H1 (cell line): ENCODE results near the gene PRKAG3. TPM values are rescaled to one million over a fixed set of nuclear protein-coding genes. Genes with fewer than 3 reads are reported as not detected.
A peak's percentile ranks its signal among the peaks of the same experiment; 100 is the strongest.

Experiments used
- CTCF ChIA-PET: fragments of 300-600 bp; sonication (Branson Sonifier 250); formaldehyde crosslinking; loops from one replicate; lab custom pipeline; 2021; ENCODE audit not compliant: partially characterized antibody; lab: Charles Lee
- POLR2A ChIA-PET: fragments of 300-600 bp; sonication (Branson Sonifier 250); formaldehyde crosslinking; loops from one replicate; lab custom pipeline; 2021; ENCODE audit warnings: inconsistent platforms; ENCODE audit not compliant: partially characterized antibody; lab: Charles Lee
- DNase-seq, 2 experiments: peaks; one replicate each; pipeline versions ENCODE4 v3.0.0 to v3.0.0-alpha.2; 2010 to 2022; ENCODE audit warnings: low spot score in 2 of 2, low read depth in 1 of 2, mixed read lengths in 1 of 2
- FAIRE-seq: peaks from 2 replicates; lab custom pipeline; 2011; peaks lifted over from hg19 to GRCh38; lab: Jason Lieb, UNC
- H2AFZ ChIP-seq: 2 replicates; pipeline ENCODE4 v1.8.1; 2012; ENCODE audit warnings: low read length, inconsistent platforms
- H2AK5ac ChIP-seq: 2 replicates; pipeline ENCODE4 v1.6.1; 2013; ENCODE audit warnings: low read depth, low read length
- H2BK120ac ChIP-seq: replicated peaks from 2 replicates; pipeline ENCODE3; 2013; ENCODE audit warnings: low read depth, low read length, inconsistent platforms
- H2BK12ac ChIP-seq: 2 replicates; pipeline ENCODE4 v1.6.1; 2013; ENCODE audit warnings: low read depth, low read length
- H2BK15ac ChIP-seq: 2 replicates; pipeline ENCODE4 v1.6.1; 2013; ENCODE audit warnings: low read length
- H2BK20ac ChIP-seq: 2 replicates; pipeline ENCODE4 v1.6.1; 2013; ENCODE audit warnings: low read length
- H2BK5ac ChIP-seq: 2 replicates; pipeline ENCODE4 v1.6.1; 2013; ENCODE audit warnings: low read depth, low read length
- H3K14ac ChIP-seq: 2 replicates; pipeline ENCODE4 v1.6.1; 2013; ENCODE audit warnings: inconsistent platforms; ENCODE audit not compliant: insufficient read length
- H3K18ac ChIP-seq: 2 replicates; pipeline ENCODE4 v1.6.1; 2013; ENCODE audit warnings: low read length; ENCODE audit errors: extremely low read depth
- H3K23ac ChIP-seq: 2 replicates; pipeline ENCODE4 v1.6.1; 2013; ENCODE audit warnings: inconsistent platforms; ENCODE audit not compliant: insufficient read length
- H3K23me2 ChIP-seq: 2 replicates; pipeline ENCODE4 v1.6.1; 2013; ENCODE audit warnings: low read depth, low read length
- H3K27ac ChIP-seq: 2 replicates; pipeline ENCODE4 v1.6.1; 2011; ENCODE audit warnings: low read depth, low read length, inconsistent platforms
- H3K27me3 ChIP-seq, 4 experiments: replicated peaks in 1 of 4; 1 replicate in 1 of 4; 2 replicates in 3 of 4; pipeline versions ENCODE4 v1.6.1 to v1.8.1; 2011 to 2013; ENCODE audit warnings: low read length in 3 of 4, mild to moderate bottlenecking in 3 of 4, inconsistent platforms in 2 of 4, mixed read lengths in 2 of 4, moderate library complexity in 1 of 4; ENCODE audit not compliant: control insufficient read depth in 3 of 4, insufficient read depth in 3 of 4; ENCODE audit errors: extremely low read depth in 1 of 4
- H3K36me3 ChIP-seq, 4 experiments: 2 replicates each; pipeline versions ENCODE4 v1.6.1 to v1.8.1; 2011 to 2013; ENCODE audit warnings: mild to moderate bottlenecking in 4 of 4, low read length in 3 of 4, moderate library complexity in 2 of 4, control low read depth in 1 of 4, inconsistent platforms in 1 of 4; ENCODE audit not compliant: insufficient read depth in 4 of 4, control insufficient read depth in 2 of 4
- H3K4ac ChIP-seq: replicated peaks from 2 replicates; pipeline ENCODE3; 2013; ENCODE audit warnings: low read length, low read depth, mixed read lengths, inconsistent platforms; ENCODE audit not compliant: insufficient read length
- H3K4me1 ChIP-seq, 4 experiments: replicated peaks in 1 of 4; 1 replicate in 1 of 4; 2 replicates in 3 of 4; pipeline versions ENCODE4 v1.6.1 to v1.8.1; 2011 to 2013; ENCODE audit warnings: low read length in 3 of 4, inconsistent platforms in 2 of 4, mixed read lengths in 1 of 4; ENCODE audit not compliant: insufficient read depth in 4 of 4, control insufficient read depth in 3 of 4
- H3K4me2 ChIP-seq, 2 experiments: 2 replicates each; pipeline versions ENCODE4 v1.6.1 to v1.8.1; 2011 to 2013; ENCODE audit warnings: low read depth in 2 of 2, low read length in 2 of 2, control low read depth in 1 of 2, inconsistent platforms in 1 of 2, mild to moderate bottlenecking in 1 of 2; ENCODE audit not compliant: insufficient read depth in 1 of 2
- H3K4me3 ChIP-seq, 4 experiments: fragments of 200-600, 300-600 bp in 1 of 4; sonication (generic), shearing (Covaris generic), sonication (Bioruptor Twin) in 1 of 4; 2 replicates each; pipeline versions ENCODE4 v1.5.1 to v1.8.1; 2011 to 2016; ENCODE audit warnings: low read length in 4 of 4, low read depth in 3 of 4, control low read depth in 2 of 4, inconsistent platforms in 2 of 4, mild to moderate bottlenecking in 2 of 4, mixed read lengths in 1 of 4, moderate library complexity in 1 of 4; ENCODE audit not compliant: insufficient read depth in 2 of 4; ENCODE audit errors: extremely low read depth in 1 of 4
- H3K56ac ChIP-seq: replicated peaks from 2 replicates; pipeline ENCODE3; 2013; ENCODE audit warnings: low read depth, mild to moderate bottlenecking, mixed read lengths, low read length, inconsistent platforms; ENCODE audit not compliant: insufficient read length
- H3K79me1 ChIP-seq: 2 replicates; pipeline ENCODE4 v1.6.1; 2013; ENCODE audit warnings: low read depth, low read length, control low read depth
- H3K79me2 ChIP-seq, 2 experiments: 2 replicates each; pipeline versions ENCODE4 v1.6.1 to v1.8.1; 2012 to 2013; ENCODE audit warnings: low read length in 2 of 2, mild to moderate bottlenecking in 2 of 2, inconsistent platforms in 1 of 2; ENCODE audit not compliant: insufficient read depth in 2 of 2, control insufficient read depth in 1 of 2
- H3K9ac ChIP-seq, 4 experiments: replicated peaks in 1 of 4; 1 replicate in 1 of 4; 2 replicates in 3 of 4; pipeline versions ENCODE4 v1.6.1 to v1.8.1; 2011 to 2013; ENCODE audit warnings: low read depth in 3 of 4, low read length in 3 of 4, control low read depth in 2 of 4, mild to moderate bottlenecking in 2 of 4, moderate library complexity in 2 of 4, inconsistent platforms in 1 of 4; ENCODE audit errors: extremely low read depth in 1 of 4
- H3K9me3 ChIP-seq, 2 experiments: 2 replicates each; pipeline versions ENCODE4 v1.6.1 to v1.8.1; 2012 to 2013; ENCODE audit warnings: mild to moderate bottlenecking in 2 of 2, moderate library complexity in 2 of 2, control low read depth in 1 of 2, inconsistent platforms in 1 of 2, low read depth in 1 of 2, low read length in 1 of 2, mixed read lengths in 1 of 2; ENCODE audit not compliant: insufficient read depth in 2 of 2
- H4K20me1 ChIP-seq, 2 experiments: replicated peaks in 1 of 2; 2 replicates each; pipeline versions ENCODE3 to v1.8.1; 2011 to 2013; ENCODE audit warnings: inconsistent platforms in 2 of 2, low read length in 2 of 2, mild to moderate bottlenecking in 1 of 2; ENCODE audit not compliant: insufficient read depth in 2 of 2, control insufficient read depth in 1 of 2
- H4K5ac ChIP-seq: 2 replicates; pipeline ENCODE4 v1.6.1; 2013; ENCODE audit warnings: low read length, low read depth, mixed read lengths, inconsistent platforms; ENCODE audit not compliant: insufficient read length
- H4K8ac ChIP-seq: 2 replicates; pipeline ENCODE4 v1.8.0; 2013; ENCODE audit warnings: mild to moderate bottlenecking, moderate library complexity, low read length, inconsistent platforms; ENCODE audit not compliant: insufficient read depth; ENCODE audit errors: extremely low read depth
- H4K91ac ChIP-seq: replicated peaks from 2 replicates; pipeline ENCODE3; 2013; ENCODE audit warnings: low read length, mixed read lengths, inconsistent platforms; ENCODE audit not compliant: insufficient read length
- EZH2 ChIP-seq: fragments of 200-600 bp; sonication (generic); IDR thresholded peaks from 2 replicates; pipeline ENCODE4 v1.7.1; 2012; ENCODE audit warnings: low read depth, mild to moderate bottlenecking, moderate library complexity, low read length, inconsistent platforms; ENCODE audit not compliant: severe bottlenecking
- HDAC2 ChIP-seq, 2 experiments: fragments of 300-600 bp in 1 of 2; sonication (generic) in 1 of 2; IDR thresholded peaks; 2 replicates each; pipeline ENCODE4 v1.6.1; 2011 to 2012; ENCODE audit warnings: low read depth in 2 of 2, low read length in 2 of 2, mild to moderate bottlenecking in 2 of 2, moderate library complexity in 2 of 2, borderline replicate concordance in 1 of 2, inconsistent platforms in 1 of 2
- KDM1A ChIP-seq: fragments of 200-600, 300-600 bp; sonication (generic); IDR thresholded peaks from 2 replicates; pipeline ENCODE4 v1.7.1; 2016; ENCODE audit warnings: mild to moderate bottlenecking, low read length, borderline replicate concordance
- KDM5A ChIP-seq: fragments of 200-600 bp; IDR thresholded peaks from 2 replicates; pipeline ENCODE4 v1.7.1; 2012; ENCODE audit warnings: mild to moderate bottlenecking, low read length, inconsistent platforms, mixed read lengths
- MAFK ChIP-seq: IDR thresholded peaks from 2 replicates; pipeline ENCODE4 v1.6.1; 2012; ENCODE audit warnings: low read depth, mild to moderate bottlenecking, improper control_type of control experiment, low read length
- POU5F1 ChIP-seq: IDR thresholded peaks from 2 replicates; pipeline ENCODE4 v1.6.1; 2011; ENCODE audit warnings: low read depth, mild to moderate bottlenecking, low read length, moderate library complexity
- WGBS, 2 experiments: shearing (Covaris generic) in 1 of 2; methylation state at CpG; one replicate each; pipeline versions ENCODE4 v1.1.6 to v1.1.7; 2013 to 2015; ENCODE audit warnings: low lambda C conversion rate in 2 of 2, mixed read lengths in 2 of 2, inconsistent platforms in 1 of 2, low coverage in 1 of 2, missing lambda C conversion rate in 1 of 2; ENCODE audit not compliant: insufficient replicate concordance in 2 of 2, insufficient coverage in 1 of 2, insufficient read length in 1 of 2; ENCODE audit errors: extremely low coverage in 1 of 2, missing lambda C conversion rate in 1 of 2; 5-methylcytosine and 5-hydroxymethylcytosine counted together
- polyA plus RNA-seq, 7 experiments: library from polyadenylated mRNA; depleted of rRNA in 3 of 7; stranded (reverse) in 5 of 7; unstranded in 2 of 7; fragments of >200 nt in 5 of 7; fragments of 200-250 nt in 2 of 7; gene quantifications; 1 replicate in 5 of 7; 2 replicates in 1 of 7; 4 replicates in 1 of 7; pipeline versions ENCODE4 v1.2.1 to v1.2.3, GENCODE V29; 2011 to 2013; ENCODE audit warnings: missing spikeins in 2 of 7, mixed read lengths in 2 of 7
- total RNA-seq: library from RNA; stranded (reverse); fragmentation: NEBNext Ultra II Directional; extraction: Animal tissue kit (Norgen Biotek cat#: 25700); gene quantifications from 2 replicates; pipeline ENCODE4 v1.2.1, GENCODE V29; 2021

The PRKAG3 gene
- total and polyA plus RNA-seq, 2 of the 8 experiments (the other 6 are each of a cell fraction or from before 2014, with no cell fraction given), result not detected

GRCh38 chr2:218830526-218831306 lies 887 bp downstream of the PRKAG3 start:
- H2BK20ac ChIP-seq, result no peak overlapping the region
- peak in 1 of 2 experiments; percentile 42; a peak in 1 of 4 replicates for TF ChIP-seq HDAC2 (IDR thresholded peaks at IDR 0.05; ENCODE audit: borderline replicate concordance in 1 of 2, low read depth in 2 of 2, low read length in 2 of 2)
- no peak for TF ChIP-seq KDM5A
- TF ChIP-seq MAFK, result no peak
- no peak for TF ChIP-seq POU5F1
- TF ChIP-seq KDM1A, result peak; percentile 70; the same call in 1 of the 2 replicates
- no peak for TF ChIP-seq EZH2
- TF ChIP-seq, all 59 proteins: peak for 2
- Histone ChIP-seq H4K91ac (no peak overlapping the region), H3K27me3 (peaks cover 0 to 4% (median 0%) of the 10 kb centered on the region in 4 experiments; a peak in 1 of 7 replicates), H3K27ac (no peak overlapping the region), H4K5ac (no peak overlapping the region), H2BK15ac (no peak overlapping the region), H3K9me3 (no peaks in the 10 kb centered on the region), H2AFZ (no peak overlapping the region), H3K23me2 (peaks cover 2% of the 10 kb centered on the region; the same call in 1 of the 2 replicates), H3K18ac (no peak overlapping the region), H3K79me1 (no peaks in the 10 kb centered on the region), H3K4ac (no peak overlapping the region), H2BK5ac (no peak overlapping the region), H3K4me3 (no peak overlapping the region), H3K14ac (no peak overlapping the region), H2AK5ac (no peak overlapping the region; the same call in 1 of the 2 replicates), H4K8ac (no peak overlapping the region), H2BK120ac (no peak overlapping the region), H3K9ac (no peak overlapping the region), H3K4me1 (peaks cover 0 to 3% (median 0%) of the 10 kb centered on the region in 4 experiments; a peak in 1 of 7 replicates), H2BK12ac (no peak overlapping the region), H3K56ac (no peak overlapping the region), H3K4me2 (no peak overlapping the region), H3K79me2 (no peaks in the 10 kb centered on the region), H3K23ac (no peak overlapping the region), H4K20me1 (no peaks in the 10 kb centered on the region), H3K36me3 (no peaks in the 10 kb centered on the region)
- POLR2A ChIA-PET, result interaction anchor here (0.6 to 1.1 kb wide), 2 partner anchors 45 to 76 kb away, joined by 3 read pairs; no protein-coding TSS in a partner anchor
- DNase-seq, result no peak
- CTCF ChIA-PET, result interaction anchor here (0.8 to 2.6 kb wide), 5 partner anchors 9 to 78 kb away, joined by 3 to 9 read pairs (median 3); no protein-coding TSS in a partner anchor
- FAIRE-seq, result no peak
- WGBS, 2 experiments, result 82% methylated on average over 3 of the region's 3 CpGs; no CpG with 5 or more reads in 1 of the 2 experiments
